ENCODE data around the gene FAF1.

The FAF1 gene

GRCh38 chr1:50705699-50706098 is 254.4 kb downstream of the FAF1 start (continued):
- TF ChIP-seq ZNF621 (tag by site-specific recombination; IDR thresholded peaks at IDR 0.05) = no peak
- TF ChIP-seq ZNF366 (tag by site-specific recombination; conservative IDR thresholded peaks at IDR 0.05) = 0 out of 2 replicates have a peak, but pooled peaks have one; percentile 21
- TF ChIP-seq BCL11A (tag by site-specific recombination; IDR thresholded peaks at IDR 0.05; ENCODE audit: low read depth) = 0 out of 2 replicates have a peak, but pooled peaks have one; percentile 26
- no peak for TF ChIP-seq TCF7L2 (IDR thresholded peaks at IDR 0.05; ENCODE audit: borderline replicate concordance, low read depth, low read length)
- TF ChIP-seq AEBP2 (tag by site-specific recombination; IDR thresholded peaks at IDR 0.05; ENCODE audit: borderline replicate concordance) = no peak
- TF ChIP-seq ZNF211 (tag by site-specific recombination; IDR thresholded peaks at IDR 0.05; ENCODE audit: low read depth) = no peak
- TF ChIP-seq GFI1B (tag by site-specific recombination; IDR thresholded peaks at IDR 0.05) = no peak
- TF ChIP-seq ZNF280C (tag by site-specific recombination; IDR thresholded peaks at IDR 0.05) = no peak
- TF ChIP-seq ZNF16 (tag by site-specific recombination; IDR thresholded peaks at IDR 0.05; ENCODE audit: low read depth) = no peak
- no peak for TF ChIP-seq MEIS1 (CRISPR knock-in tag; IDR thresholded peaks at IDR 0.05; ENCODE audit: borderline replicate concordance)
- TF ChIP-seq EGR2 (tag by site-specific recombination; IDR thresholded peaks at IDR 0.05; ENCODE audit: low read depth) = no peak
- no peak for TF ChIP-seq ZNF335 (tag by site-specific recombination; conservative IDR thresholded peaks at IDR 0.05)
- TF ChIP-seq ZNF148 (tag by site-specific recombination; IDR thresholded peaks at IDR 0.05; ENCODE audit: borderline replicate concordance) = no peak
- no peak for TF ChIP-seq YY2 (tag by site-specific recombination; IDR thresholded peaks at IDR 0.05)
- peak; percentile 87; the same call in 1 of the 2 replicates for TF ChIP-seq TRIM28 (IDR thresholded peaks at IDR 0.05; ENCODE audit: borderline replicate concordance, low read length)
- no peak for TF ChIP-seq ZNF132 (tag by site-specific recombination; IDR thresholded peaks at IDR 0.05; ENCODE audit: borderline replicate concordance)
- TF ChIP-seq ZNF623 (tag by site-specific recombination; IDR thresholded peaks at IDR 0.05) = no peak
- no peak for TF ChIP-seq RBAK (tag by site-specific recombination; IDR thresholded peaks at IDR 0.05)
- TF ChIP-seq ZNF292 (tag by site-specific recombination; IDR thresholded peaks at IDR 0.05; ENCODE audit: borderline replicate concordance, low read depth) = no peak
- no peak for TF ChIP-seq ZNF302 (tag by site-specific recombination; IDR thresholded peaks at IDR 0.05; ENCODE audit: low read depth)
- TF ChIP-seq ZIC2 (tag by site-specific recombination; IDR thresholded peaks at IDR 0.05) = peak; percentile 93
- 0 out of 2 replicates have a peak, but pooled peaks have one; percentile 40 for TF ChIP-seq ZNF561 (tag by site-specific recombination; IDR thresholded peaks at IDR 0.05; ENCODE audit: borderline replicate concordance)
- peak; percentile 86 for TF ChIP-seq ZBTB44 (tag by site-specific recombination; IDR thresholded peaks at IDR 0.05)
- no peak for TF ChIP-seq ZNF473 (tag by site-specific recombination; IDR thresholded peaks at IDR 0.05)
- no peak for TF ChIP-seq ZNF530 (tag by site-specific recombination; IDR thresholded peaks at IDR 0.05; ENCODE audit: low read depth)
- TF ChIP-seq ZNF202 (tag by site-specific recombination; IDR thresholded peaks at IDR 0.05; ENCODE audit: borderline replicate concordance) = no peak
- 0 out of 2 replicates have a peak, but pooled peaks have one; percentile 31 for TF ChIP-seq ZNF629 (tag by site-specific recombination; IDR thresholded peaks at IDR 0.05)
- no peak for TF ChIP-seq ZNF626 (tag by site-specific recombination; IDR thresholded peaks at IDR 0.05)
- no peak for TF ChIP-seq ZNF513 (tag by site-specific recombination; IDR thresholded peaks at IDR 0.05)
- no peak for TF ChIP-seq ZNF549 (tag by site-specific recombination; IDR thresholded peaks at IDR 0.05)
- no peak for TF ChIP-seq ATF2 (tag by site-specific recombination; IDR thresholded peaks at IDR 0.05; ENCODE audit: low read depth)

All from HEK293 (cell line).